ENCODE data around the gene CHST8. TPM values are rescaled to one million over a fixed set of nuclear protein-coding genes. Genes with fewer than 3 reads are reported as not detected.
A peak's percentile ranks its signal among the peaks of the same experiment; 100 is the strongest.

Gene CHST8
- total and polyA plus RNA-seq, 2 of the 13 experiments (the other 11 are each of a cell fraction or from before 2014, with no cell fraction given) = not detected

DNA sequence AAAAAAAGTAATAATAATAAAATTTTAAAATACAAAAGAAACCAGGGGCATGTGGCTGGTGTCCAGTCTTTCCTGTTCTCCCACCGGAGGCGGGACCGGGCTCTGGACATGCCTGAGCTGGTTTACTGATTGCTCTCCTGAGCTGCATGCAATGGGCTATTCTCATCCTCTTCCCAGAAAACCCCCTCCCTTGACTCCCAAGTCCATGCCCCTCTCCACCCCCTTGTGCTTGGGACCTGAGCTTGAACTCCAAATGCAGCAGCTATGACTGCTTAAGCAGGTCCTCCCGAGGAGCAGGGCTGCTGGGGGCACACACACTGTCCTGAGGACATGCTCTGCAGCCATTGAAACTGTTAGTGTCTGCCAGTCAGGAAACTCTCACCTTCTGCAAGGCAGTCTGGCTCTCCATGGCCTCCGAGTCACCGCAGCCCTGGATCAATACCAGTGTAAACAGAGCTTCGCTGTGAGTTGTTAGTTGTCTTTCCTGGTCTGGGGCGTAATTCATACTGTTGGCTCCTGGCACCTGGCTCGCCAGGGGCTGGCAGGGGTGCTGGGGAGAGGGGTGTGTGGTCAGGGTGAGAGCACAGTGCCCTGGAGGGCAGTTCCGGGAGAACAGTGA, 41.6 kb upstream of the CHST8 start (continued):
- no peak for TF ChIP-seq PHB2 (IDR thresholded peaks at IDR 0.05; ENCODE audit: partially characterized antibody)
- no peak for TF ChIP-seq NONO (IDR thresholded peaks at IDR 0.05)
- TF ChIP-seq NONO (CRISPR knock-in tag; conservative IDR thresholded peaks at IDR 0.05) = peak; percentile 42; the same call in 1 of the 2 replicates
- no peak for TF ChIP-seq ZNF274 (CRISPR knock-in tag; IDR thresholded peaks at IDR 0.05)
- no peak for TF ChIP-seq ZNF33A (CRISPR knock-in tag; IDR thresholded peaks at IDR 0.05; ENCODE audit: borderline replicate concordance)
- peak; percentile 32; the same call in 1 of the 2 replicates for TF ChIP-seq HOXA3 (CRISPR knock-in tag; IDR thresholded peaks at IDR 0.05)
- TF ChIP-seq, protein P1, sequence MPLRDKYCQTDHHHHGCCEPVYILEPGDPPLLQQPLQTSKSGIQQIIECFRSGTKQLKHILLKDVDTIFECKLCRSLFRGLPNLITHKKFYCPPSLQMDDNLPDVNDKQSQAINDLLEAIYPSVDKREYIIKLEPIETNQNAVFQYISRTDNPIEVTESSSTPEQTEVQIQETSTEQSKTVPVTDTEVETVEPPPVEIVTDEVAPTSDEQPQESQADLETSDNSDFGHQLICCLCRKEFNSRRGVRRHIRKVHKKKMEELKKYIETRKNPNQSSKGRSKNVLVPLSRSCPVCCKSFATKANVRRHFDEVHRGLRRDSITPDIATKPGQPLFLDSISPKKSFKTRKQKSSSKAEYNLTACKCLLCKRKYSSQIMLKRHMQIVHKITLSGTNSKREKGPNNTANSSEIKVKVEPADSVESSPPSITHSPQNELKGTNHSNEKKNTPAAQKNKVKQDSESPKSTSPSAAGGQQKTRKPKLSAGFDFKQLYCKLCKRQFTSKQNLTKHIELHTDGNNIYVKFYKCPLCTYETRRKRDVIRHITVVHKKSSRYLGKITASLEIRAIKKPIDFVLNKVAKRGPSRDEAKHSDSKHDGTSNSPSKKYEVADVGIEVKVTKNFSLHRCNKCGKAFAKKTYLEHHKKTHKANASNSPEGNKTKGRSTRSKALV (CRISPR knock-in tag; IDR thresholded peaks at IDR 0.05) = no peak
- TF ChIP-seq ZNF180 (CRISPR knock-in tag; IDR thresholded peaks at IDR 0.05; ENCODE audit: borderline replicate concordance, low read depth) = no peak
- TF ChIP-seq ZNF143 (CRISPR knock-in tag; IDR thresholded peaks at IDR 0.05) = no peak
- TF ChIP-seq SRSF1 (optimal IDR thresholded peaks at IDR 0.05; ENCODE audit: low read depth, low read length) = no peak
- TF ChIP-seq JDP2 (CRISPR knock-in tag; IDR thresholded peaks at IDR 0.05; ENCODE audit: borderline replicate concordance) = no peak
- peak; percentile 50; the same call in 1 of the 2 replicates for TF ChIP-seq KAT2B (IDR thresholded peaks at IDR 0.05; ENCODE audit: borderline replicate concordance, low read depth, low read length)
- TF ChIP-seq ZNF17 (CRISPR knock-in tag; IDR thresholded peaks at IDR 0.05) = no peak
- peak; percentile 53; the same call in 1 of the 2 replicates for TF ChIP-seq SALL1 (CRISPR knock-in tag; IDR thresholded peaks at IDR 0.05)
- TF ChIP-seq HDAC1 (CRISPR knock-in tag; IDR thresholded peaks at IDR 0.05) = peak; percentile 41; the same call in 1 of the 2 replicates
- TF ChIP-seq, protein P2, sequence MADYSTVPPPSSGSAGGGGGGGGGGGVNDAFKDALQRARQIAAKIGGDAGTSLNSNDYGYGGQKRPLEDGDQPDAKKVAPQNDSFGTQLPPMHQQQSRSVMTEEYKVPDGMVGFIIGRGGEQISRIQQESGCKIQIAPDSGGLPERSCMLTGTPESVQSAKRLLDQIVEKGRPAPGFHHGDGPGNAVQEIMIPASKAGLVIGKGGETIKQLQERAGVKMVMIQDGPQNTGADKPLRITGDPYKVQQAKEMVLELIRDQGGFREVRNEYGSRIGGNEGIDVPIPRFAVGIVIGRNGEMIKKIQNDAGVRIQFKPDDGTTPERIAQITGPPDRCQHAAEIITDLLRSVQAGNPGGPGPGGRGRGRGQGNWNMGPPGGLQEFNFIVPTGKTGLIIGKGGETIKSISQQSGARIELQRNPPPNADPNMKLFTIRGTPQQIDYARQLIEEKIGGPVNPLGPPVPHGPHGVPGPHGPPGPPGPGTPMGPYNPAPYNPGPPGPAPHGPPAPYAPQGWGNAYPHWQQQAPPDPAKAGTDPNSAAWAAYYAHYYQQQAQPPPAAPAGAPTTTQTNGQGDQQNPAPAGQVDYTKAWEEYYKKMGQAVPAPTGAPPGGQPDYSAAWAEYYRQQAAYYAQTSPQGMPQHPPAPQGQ (CRISPR knock-in tag; IDR thresholded peaks at IDR 0.05; ENCODE audit: borderline replicate concordance) = no peak
- TF ChIP-seq, protein P3, sequence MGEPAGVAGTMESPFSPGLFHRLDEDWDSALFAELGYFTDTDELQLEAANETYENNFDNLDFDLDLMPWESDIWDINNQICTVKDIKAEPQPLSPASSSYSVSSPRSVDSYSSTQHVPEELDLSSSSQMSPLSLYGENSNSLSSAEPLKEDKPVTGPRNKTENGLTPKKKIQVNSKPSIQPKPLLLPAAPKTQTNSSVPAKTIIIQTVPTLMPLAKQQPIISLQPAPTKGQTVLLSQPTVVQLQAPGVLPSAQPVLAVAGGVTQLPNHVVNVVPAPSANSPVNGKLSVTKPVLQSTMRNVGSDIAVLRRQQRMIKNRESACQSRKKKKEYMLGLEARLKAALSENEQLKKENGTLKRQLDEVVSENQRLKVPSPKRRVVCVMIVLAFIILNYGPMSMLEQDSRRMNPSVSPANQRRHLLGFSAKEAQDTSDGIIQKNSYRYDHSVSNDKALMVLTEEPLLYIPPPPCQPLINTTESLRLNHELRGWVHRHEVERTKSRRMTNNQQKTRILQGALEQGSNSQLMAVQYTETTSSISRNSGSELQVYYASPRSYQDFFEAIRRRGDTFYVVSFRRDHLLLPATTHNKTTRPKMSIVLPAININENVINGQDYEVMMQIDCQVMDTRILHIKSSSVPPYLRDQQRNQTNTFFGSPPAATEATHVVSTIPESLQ (CRISPR knock-in tag; conservative IDR thresholded peaks at IDR 0.05) = no peak
- peak; percentile 85 for TF ChIP-seq ZSCAN25 (CRISPR knock-in tag; IDR thresholded peaks at IDR 0.05)
- peak; percentile 55; the same call in 1 of the 2 replicates for TF ChIP-seq ZNF317 (CRISPR knock-in tag; IDR thresholded peaks at IDR 0.05)
- no peak for TF ChIP-seq ZNF468 (CRISPR knock-in tag; IDR thresholded peaks at IDR 0.05)
- TF ChIP-seq ZNF264 (CRISPR knock-in tag; IDR thresholded peaks at IDR 0.05) = no peak
- TF ChIP-seq, protein P4, sequence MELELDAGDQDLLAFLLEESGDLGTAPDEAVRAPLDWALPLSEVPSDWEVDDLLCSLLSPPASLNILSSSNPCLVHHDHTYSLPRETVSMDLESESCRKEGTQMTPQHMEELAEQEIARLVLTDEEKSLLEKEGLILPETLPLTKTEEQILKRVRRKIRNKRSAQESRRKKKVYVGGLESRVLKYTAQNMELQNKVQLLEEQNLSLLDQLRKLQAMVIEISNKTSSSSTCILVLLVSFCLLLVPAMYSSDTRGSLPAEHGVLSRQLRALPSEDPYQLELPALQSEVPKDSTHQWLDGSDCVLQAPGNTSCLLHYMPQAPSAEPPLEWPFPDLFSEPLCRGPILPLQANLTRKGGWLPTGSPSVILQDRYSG (CRISPR knock-in tag; IDR thresholded peaks at IDR 0.05) = no peak
- 0 out of 2 replicates have a peak, but pooled peaks have one; percentile 15 for TF ChIP-seq ELF3 (CRISPR knock-in tag; IDR thresholded peaks at IDR 0.05)
- peak; percentile 53; the same call in 1 of the 2 replicates for TF ChIP-seq FOXK1 (CRISPR knock-in tag; IDR thresholded peaks at IDR 0.05; ENCODE audit: borderline replicate concordance, low read depth)

Measured in HepG2 (cell line).